Inferior parietal cortex (tissue), 1 donor: Measurements from ENCODE around the gene CALML4.
A peak's percentile ranks its signal among the peaks of the same experiment; 100 is the strongest.
"Not testable (repeated sequence)": the region's sequence is repeated elsewhere in the genome, so short reads cannot be mapped to it uniquely, and the experiment has no call there.

ENCODE experiments used
- DNase-seq: peaks from one replicate; pipeline ENCODE4 v3.0.0-alpha.2; 2016; ENCODE audit errors: extremely low spot score

CALML4 gene

DNA sequence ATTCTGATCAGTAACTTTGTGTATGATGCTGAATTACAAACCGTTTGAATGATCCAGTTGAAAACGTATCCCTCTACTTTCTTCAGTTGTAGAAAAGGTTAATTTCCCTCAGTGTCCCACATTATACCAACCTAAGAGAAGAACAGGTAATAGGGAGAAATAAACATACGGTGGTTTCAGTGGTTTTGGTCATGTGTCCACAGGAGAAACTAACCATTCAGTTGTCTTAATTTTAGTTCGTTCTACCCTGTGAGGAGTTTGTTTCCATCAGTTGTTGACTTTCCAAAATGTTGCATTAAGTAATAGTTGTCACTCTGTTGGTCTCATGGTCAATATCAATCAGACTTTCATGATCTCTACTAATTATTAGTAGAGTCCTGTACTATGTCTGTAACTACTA, 15.1 kb downstream of the CALML4 start:
- no peak for DNase-seq

DNA sequence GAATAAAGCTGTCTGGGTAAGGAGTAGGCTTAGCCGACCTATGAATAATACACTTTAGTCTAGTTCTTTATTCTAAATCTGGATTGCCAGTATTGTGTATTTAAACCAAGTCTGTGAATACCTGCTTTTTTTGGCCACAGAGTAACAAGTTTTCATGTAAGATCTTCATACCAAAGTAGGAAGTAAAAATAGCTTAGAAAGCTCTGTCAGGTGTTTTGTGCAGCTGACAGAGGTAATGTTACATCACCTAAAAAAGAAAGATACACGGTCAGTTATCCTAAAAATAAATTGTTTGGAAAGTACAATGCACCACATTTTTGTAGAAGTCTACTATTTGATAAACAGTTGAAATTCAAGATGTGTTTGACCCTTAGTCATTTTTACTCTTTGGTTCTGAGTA, 16.5 kb downstream of the CALML4 start:
- DNase-seq = no peak

DNA sequence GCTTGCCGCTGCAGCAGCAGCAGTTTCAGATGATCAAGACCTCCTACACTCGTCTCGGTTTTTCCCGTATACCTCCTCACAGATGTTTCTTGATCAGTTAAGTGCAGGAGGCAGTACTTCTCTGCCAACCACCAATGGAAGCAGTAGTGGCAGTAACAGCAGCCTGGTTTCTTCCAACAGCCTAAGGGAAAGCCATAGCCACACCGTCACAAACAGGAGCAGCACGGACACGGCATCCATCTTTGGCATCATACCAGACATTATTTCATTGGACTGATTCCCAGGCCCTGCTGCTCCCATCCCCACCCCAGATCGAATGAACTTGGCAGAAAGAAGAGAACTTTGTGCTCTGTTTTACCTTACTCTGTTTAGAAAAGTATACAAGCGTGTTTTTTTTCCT, 17.6 kb downstream of the CALML4 start:
- DNase-seq = peak; percentile 51

DNA sequence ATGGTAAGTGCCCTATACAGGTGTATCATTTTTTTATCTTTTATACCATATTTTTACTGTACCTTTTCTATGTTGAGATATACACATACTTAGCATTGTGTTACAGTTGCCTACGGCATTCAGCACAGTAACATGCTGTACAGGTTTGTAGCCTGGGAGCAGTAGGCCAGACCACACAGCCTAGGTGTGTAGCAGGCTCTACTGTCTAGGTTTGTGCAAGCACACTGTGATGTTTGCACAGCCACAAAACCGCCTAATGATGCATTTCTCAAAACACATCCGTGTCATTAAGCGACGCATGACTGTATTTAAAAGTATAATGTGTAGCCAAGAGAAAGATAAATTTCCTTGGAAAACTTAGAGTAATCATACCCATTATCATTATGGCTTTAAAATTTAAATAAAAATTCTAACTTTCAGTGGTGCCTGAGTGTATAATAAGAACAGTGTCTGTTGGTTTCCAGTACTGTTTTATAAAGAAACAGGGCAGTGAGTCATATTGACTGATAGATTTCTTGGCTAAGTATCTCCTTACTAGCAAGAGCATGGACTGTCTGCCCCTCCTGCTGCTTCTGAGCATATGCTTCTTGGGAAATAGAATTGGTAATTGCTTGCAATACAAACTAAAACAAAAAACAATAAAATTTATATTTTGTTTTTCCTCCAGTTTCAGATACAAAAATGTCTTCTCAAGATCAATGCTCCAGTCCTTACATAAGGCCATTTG, 18.3 kb downstream of the CALML4 start:
- DNase-seq = no peak

DNA sequence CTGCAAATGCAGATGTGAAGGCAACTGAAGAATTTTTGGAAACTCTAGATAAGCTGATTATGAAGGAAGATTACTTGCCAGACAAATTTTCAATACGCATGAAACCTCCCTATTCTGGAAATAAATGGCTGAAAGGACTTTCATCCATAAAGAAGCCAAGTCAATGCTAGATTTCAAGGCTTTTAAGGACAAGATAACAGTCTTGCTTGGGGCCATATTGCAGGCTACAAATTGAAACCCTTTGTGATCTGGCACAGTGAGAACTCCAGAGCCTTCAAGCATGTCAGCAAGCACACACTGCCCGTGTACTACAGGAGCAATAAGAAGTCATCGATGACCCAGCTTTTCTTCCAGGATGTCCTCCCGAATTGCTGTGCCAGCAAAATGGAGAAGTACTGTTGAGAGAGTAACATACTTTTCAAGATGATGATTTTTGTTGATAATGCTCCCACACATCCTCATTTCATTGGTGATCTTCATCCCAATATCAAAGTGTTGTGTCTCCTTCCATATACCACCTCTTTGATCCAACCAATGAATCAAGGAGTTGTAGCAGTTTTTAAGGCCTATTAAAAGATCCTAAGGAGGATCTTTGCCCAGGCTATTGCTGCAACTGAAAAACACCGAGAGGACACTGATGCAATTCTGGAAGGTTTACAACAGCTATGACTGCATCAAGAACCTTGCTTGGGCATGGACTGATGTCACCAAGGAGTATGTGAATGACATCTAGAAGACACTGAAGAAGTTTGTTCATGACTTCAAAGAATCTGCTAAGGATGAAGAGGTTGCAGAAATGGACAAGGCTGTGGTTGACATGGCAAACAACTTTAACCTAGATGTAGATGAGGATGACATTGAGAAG, 20.3 kb downstream of the CALML4 start:
- DNase-seq = no peak

DNA sequence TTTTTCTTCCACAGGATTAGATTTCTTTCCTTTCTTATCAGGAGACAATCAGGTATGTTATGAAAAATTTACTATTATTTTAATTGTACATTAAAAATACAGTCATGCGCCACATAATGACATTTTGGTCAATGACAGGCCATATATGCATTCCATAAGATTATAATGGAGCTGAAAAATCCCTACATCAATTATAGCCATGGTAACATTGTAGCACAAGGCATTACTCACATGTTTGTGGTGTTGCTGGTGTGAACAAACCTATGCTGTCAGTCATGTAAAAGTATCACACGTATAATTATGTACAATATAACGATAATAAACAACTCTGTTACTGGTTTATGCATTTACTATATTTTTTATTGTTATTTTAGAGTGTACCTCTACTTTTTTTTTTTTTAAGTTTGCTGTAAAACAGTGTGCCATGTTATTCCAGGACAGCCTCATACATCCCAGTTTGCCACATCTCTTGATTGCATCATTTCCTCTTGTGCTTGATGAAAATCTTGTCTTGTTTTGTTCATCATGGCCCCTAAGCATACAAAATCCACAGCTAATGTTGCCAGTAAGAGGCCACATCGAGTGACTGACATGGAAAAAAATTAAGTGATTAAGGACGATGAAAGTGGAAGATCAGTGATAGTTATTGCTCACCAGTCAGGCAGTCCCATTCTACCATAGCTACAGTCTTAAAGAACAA, 21.4 kb downstream of the CALML4 start:
- DNase-seq = no peak

DNA sequence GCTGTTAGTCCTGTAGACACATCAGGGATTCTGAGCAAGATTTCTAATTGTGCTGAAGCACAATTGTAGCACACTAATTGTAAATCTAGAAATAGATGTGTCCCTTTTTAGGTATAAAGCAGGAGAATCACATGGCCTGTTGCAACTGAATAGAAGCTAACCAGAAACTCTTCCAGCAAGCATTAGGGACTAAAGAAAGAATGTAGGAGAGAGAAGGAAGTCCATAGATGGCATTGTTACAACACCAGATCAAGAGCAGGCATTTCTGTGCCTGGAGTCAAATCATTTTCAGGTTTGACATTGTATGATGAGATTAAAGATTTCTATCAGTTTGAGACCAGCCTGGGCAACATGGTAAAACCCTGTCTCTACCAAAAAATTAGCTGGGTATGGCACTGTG, 27.4 kb downstream of the CALML4 start:
- DNase-seq = no peak

DNA sequence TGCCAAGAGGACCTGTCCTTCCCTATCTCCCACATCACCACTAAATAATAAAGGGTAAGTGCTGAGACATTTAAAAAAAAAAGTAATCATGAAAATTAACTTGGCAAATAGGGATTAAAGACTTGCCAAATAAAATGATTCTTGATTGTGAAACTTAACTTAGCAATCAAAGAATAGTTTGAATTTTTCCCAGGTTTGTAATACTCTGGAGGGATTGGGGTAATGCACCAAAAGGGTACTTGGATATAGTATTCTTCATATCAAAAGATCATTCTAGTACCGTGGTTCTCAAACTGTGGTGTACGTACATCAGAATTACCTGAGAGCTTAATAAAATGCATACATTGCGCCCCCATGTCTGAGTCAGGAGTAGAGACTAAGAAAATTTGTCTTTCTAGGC, 28.5 kb downstream of the CALML4 start:
- no peak for DNase-seq

DNA sequence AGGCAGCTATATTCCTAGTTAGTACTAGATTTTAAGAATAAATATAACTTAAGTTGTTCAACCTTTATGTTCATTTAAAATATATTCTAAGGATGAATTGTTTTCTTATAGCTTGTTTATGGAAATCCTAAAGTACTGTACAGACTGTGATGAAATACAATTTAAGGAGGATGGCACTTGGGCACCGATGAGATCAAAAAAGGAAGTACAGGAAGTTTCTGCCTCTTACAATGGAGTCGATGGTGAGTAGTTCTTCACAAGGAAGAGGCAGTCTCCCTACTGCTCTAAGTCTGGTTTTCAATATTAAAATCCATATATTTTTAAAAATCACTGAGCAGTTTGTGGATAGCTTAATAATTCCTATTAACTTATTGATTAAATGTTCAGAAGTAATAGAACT, 29.6 kb downstream of the CALML4 start:
- no peak for DNase-seq

DNA sequence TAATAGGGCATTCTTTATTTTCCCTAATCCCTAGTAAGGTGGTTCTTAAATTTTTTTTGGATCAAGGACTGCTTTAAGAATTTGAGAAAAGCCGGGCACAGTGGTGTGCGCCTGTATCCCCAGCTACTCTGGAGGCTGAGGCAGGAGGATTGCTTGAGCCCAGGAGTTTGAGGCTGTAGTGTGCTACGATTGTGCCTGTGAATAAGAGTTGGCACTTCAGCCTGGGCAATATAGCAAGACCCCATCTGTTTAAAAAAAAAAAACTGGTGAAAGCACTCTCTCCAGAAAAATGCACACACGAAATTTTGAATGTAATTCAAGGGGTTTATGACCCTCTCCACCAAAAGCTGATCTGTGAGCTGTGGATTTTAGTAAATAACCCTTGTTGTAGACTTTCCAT, 32.0 kb downstream of the CALML4 start:
- no peak for DNase-seq

DNA sequence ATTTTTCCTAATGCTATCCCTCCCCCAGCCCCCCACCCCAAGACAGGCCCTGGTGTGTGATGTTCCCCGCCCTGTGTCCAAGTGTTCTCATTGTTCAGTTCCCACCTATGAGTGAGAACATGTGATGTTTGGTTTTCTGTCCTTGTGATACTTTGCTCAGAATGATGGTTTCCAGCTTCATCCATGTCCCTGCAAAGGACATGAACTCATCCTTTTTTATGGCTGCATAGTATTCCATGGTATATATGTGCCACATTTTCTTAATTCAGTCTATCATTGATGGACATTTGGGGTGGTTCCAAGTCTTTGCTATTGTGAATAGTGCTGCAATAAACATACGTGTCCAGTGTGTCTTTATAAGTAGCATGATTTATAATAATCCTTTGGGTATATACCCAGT, 33.1 kb downstream of the CALML4 start:
- not testable (repeated sequence) for DNase-seq

DNA sequence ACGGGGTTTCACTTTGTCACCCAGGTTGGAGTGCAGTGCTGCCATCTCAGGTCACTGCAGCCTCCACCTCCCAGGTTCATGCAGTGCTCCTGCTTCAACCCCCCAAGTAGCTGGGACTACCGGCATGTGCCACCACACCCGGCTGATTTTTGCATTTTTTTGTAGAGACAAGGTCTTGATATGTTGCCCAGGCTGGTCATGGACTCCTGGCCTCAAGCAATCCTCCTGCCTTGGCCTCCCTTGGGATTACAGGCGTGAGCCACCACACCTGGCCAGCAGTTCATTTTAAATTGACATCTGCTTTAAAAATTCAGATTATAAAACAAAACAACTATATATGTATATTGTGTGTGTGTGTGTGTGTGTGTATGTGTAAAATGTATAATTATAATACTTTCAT, 38.3 kb downstream of the CALML4 start:
- no peak for DNase-seq

DNA sequence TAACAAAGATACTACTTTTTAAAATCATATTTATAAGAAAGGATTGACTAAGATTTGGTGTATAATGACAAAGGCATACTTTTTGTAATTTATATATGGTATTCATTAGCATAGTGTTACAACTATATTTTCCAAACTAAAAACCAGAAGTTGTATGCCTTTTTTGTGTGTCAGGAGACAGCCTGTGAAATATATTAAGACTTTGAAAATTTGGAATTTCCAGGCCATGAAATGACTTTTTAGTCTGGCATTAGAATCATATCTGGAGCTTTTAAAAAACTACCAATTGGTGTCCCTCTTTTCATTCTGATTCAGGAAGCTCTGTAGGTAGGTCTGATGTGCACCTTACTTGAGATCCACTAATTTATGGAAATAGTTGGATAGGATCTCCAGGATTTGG, 41.9 kb downstream of the CALML4 start:
- no peak for DNase-seq

DNA sequence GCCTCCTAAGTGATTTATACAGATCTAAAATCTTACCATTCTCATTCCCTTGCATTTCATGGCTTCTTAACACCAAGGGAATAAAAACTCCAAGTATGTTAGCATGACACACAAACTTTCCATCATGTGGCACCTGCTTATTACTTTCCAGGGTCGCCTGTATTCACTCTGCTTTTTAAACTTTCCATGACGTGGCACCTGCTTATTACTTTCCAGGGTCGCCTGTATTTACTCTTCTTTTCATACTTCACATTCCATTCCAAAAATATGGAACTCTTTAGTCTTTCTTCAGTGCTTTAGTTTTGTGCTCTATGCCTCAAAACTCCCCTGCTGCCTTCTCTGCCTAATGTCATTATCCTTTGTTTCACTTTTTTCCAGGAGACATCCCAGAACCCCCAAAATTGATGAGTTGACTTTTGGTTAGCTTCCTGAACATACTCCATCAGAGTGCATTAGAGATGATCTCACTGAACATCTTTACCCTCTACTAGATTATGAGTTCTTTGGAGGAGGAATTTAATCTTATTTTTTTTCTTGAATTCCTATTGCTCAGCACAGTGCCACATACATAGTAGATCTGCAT, 47.0 kb downstream of the CALML4 start:
- DNase-seq = no peak

DNA sequence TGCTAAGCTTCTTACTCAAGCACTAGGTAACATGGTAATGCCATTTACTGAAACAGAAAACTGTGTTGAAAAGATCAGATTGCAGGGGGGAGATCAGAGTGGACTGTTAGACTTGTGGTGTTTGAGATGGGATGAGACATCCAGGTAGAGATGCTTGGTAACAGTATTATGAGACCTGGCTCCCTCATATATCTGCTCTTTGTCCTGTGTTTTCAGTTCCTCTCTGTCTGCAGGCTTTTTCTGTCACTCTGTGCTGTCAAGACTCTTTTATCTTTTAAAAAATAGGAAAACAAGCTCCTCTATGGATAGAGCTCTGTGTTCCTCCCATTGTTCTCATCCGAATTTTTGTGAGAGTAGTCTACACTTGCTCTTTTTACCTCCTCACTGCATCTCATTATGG, 48.1 kb downstream of the CALML4 start:
- DNase-seq = no peak

DNA sequence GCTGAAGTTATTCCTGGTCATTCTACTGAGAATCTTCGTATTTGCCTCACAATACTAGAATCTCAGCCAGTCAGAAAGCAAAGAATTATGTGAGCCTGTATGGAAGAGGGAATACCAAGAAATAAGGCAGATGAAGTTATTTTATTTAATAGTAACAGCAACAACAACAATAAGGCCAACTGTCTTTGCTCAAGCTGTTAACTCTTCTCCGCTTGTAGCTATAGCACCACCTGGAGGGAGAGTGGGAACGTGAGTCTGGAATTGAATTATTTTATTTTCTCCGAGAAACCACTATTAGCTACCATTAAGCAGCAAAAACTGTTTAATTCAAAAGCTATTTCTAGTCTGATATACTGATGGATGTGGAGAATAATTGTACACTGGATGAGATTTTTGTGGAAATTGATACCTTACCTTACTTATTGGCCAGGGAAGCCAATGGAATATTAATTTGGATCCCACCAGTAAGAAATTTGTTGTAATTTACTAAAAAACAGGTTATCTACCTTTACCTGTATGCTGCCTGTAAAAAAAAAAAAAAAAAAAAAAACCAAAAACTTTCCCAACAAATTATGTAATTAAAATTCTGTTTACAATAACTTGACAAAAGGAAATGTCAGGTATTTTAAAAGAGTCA, 50.1 kb downstream of the CALML4 start:
- peak; percentile 78 for DNase-seq

DNA sequence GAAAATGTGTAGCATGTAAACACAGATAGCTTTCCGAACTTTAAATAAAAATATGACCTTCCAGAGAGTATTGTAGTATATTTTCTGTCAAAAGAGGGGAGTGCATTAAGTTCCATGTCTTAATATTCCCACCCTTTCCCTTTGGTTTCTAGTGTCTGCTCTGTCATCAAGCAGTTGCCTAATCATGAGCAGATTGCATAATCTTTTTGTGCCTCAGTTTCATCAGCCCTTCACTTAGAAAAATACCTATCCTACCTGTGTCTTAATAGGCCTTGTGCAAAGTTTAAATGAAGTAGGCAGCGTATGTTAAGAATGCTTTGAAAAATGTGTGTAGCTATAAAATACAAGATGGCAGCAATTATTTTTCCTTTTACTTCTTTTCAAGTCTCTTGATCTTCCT, 52.8 kb downstream of the CALML4 start:
- DNase-seq = no peak

DNA sequence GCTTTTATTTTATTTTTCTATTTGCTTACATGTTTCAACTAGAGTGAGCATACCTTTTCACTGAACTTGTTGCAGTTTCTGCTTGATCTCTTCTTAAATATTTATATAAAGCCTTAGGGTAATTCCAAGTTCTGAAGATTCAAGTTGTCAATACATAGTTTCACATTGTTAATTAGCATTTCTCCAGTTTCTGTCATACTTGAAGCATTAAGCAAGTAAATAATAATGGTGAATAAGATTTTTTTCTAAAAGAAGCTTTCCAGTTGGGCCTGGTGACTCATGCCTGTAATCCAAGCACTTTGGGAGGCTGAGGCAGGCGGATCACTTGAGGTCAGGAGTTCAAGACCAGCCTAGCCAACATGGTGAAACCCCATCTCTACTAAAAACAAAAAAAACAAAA, 53.9 kb downstream of the CALML4 start:
- no peak for DNase-seq

DNA sequence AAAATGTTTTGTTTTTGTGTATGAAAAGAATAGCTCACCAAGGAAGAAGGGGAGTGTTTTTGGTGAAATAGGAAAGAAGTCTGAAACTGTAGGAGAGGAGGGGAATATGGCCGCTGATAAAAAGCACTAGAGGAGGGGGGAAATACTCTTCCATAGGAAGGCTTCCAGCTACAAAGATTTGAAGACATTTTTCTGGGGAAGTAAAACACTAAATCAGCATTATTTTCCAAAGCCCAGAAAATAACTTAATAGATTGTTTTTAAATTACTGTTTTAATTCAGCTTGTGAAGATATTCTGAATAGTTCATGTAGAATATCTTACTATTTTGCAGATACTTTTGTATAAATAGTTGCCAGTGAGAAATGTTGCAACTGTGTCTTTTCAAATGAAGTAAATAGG, 54.9 kb downstream of the CALML4 start:
- DNase-seq = no peak

DNA sequence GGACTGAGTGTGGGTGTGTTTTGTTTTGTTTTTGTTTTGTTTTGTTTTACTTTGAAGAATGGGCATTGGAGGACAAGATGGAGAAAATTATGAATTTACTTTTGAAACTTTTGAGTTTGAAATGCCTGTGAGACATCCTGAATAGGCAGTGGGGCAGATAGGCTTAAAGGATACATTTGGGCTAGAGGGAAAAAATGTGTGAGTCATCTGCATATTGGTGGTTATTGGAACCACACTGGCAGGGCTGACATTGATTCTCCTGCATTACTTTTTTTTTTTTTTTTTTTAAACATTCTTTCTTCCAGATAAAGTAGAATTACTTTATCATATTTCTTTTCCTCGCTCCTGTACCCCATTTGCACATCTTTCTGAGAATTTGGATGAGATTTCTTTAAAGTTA, 56.1 kb downstream of the CALML4 start:
- DNase-seq = no peak

DNA sequence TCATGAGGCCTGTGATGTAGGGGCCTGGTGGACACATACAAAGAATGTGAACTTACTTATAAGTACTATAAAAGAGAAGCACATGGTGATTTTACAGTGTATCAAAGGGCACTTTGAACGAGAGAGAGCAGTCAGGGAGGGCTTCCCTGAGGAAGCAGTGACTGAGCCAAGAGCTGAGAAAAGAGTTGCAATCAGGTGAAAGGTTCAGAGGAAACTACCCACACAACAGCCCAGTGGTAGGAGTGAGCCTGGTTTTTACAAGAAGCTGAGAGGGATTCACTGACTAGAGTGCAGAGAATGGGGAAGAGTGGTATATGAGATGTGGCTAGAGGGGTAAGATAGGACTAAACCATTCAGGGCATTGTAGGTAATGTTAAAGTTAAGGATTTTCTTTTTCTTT, 57.1 kb downstream of the CALML4 start:
- DNase-seq = no peak

DNA sequence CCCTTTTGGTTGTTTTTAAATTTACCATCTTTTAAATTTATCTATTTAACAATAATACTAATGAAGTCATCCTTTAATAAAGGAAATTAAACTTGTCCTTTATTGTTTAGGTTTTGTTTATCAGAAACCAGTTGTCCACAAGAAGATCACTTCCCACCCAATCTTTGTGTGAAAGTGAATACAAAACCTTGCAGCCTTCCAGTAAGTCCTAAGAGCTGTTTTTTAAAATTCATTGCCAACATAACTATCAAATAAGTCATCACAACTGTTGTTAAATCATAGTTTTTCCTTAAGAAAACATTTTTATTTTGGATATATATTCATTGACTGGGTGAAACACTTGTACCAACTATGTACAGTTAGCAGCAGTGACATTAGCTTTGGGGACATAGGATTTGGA, 59.4 kb downstream of the CALML4 start:
- DNase-seq = no peak
